Measurements from ENCODE around the gene FOXF1.

The FOXF1 gene

GRCh38 chr16:86510465-86511261 is at the start of gene FOXF1:
Gene FOXF1, plus strand, starts transcription at chr16:86510527. Its CDS starts 43 bp downstream, at chr16:86510570.
- DNase-seq: peak; percentile 5 to 19

DNA sequence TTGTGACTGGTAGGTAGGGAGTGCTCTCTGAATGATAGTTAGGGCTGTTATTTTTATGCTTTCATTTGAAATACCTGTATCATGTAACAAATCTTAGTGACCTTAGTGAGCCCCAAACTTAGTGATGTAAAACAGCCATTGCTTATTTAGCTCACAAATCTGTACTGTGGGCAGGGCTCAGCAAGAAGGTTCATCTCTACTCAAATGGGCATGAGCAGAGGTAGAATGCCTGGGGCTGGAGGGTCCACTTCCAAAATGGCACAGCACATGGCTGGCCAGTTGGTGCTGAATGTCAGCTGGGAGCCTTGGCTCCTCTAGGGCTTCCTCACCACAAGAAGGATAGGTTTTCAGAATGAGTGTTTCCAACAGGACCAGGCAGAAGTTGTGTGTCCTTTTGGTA is 49.3 kb upstream of the FOXF1 start:
- no peak for DNase-seq

GRCh38 chr16:86462334-86463084 is 47.8 kb upstream of the FOXF1 start:
- DNase-seq: no peak

- no peak for DNase-seq
These were observed 46.3 kb upstream of the FOXF1 start for GRCh38 chr16:86464044-86464443.

GRCh38 chr16:86465434-86465833 is 44.9 kb upstream of the FOXF1 start:
- DNase-seq: no peak

DNA sequence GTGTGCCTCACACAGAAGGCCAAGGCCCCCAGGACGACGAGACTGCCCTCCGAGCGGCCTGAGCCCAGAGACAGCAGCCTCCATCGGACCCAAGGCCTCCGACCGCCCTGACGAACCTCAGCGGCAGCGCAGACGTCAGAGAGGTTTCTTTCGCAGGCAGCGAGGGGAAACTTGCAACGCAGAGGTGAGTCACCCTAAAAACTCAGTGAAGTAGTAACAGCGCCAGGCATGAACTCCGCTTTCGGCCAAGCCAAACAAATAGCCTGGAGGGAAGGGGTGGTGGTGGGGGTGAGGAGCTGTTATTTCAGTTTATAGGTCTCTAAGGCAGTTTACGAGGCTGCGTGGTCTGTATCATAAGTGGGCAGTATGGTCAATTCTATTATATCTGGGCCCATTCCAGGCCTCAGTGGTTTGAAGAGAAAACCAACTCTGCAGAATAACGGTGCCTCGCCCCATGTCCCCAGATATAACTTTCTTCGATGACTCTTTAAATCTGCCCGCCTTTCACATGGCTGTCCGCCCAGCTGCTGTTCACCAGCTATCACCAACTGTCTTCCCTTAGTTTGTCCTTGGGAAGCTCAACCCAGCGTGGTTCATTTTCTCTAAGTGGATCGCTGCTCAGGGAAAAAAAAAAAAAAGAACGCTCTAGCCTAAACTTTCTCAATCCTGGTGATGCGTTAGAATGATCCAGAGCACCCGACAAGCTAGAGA is 43.5 kb upstream of the FOXF1 start:
- DNase-seq: no peak

GRCh38 chr16:86467490-86467889 is 42.8 kb upstream of the FOXF1 start:
- DNase-seq: no peak

GRCh38 chr16:86470964-86471363 is 39.4 kb upstream of the FOXF1 start:
- DNase-seq: no peak

DNA sequence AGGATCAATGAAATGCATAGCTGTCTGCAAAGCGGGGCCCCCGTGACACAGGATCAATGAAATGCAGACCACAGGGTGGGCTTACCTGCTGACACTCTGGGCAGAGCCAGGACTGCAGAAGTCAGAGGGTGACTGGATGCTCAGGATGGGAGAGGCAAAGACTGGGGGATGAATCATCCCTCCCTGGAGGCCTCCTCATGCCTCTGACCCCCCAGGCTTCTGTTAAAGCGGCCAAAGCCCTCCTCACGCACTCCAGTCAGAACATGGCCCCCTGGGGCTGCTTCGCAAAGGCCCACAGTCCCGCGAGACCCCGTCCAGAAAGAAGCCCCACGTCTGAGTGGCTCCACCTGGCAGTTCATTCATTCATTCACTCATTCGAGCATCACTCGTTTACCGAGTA is 38.4 kb upstream of the FOXF1 start:
- no peak for DNase-seq

- DNase-seq: no peak
These were observed 38.0 kb upstream of the FOXF1 start for GRCh38 chr16:86472366-86472765.

- no peak for DNase-seq
These were observed 33.3 kb upstream of the FOXF1 start for GRCh38 chr16:86476956-86477534.

DNA sequence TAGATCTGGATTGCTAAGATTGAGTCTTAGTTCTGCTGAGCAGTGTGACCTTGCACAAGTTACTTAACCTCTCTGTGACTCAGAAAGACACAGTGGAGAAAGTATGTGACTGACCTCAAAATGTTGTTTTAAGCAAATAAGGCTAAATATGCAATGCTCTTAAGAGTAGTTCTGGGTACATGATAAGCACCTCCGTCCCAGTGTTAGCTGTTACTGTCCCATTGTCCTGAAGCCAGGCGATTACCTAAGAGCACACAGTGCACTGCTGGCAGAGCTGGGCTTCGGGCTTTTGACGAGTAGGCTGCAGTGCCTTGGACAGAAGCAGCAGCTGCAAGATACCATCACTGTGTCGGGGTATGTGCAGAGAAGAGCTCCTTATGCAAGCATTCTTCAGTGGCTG is 32.7 kb upstream of the FOXF1 start:
- DNase-seq: no peak

DNA sequence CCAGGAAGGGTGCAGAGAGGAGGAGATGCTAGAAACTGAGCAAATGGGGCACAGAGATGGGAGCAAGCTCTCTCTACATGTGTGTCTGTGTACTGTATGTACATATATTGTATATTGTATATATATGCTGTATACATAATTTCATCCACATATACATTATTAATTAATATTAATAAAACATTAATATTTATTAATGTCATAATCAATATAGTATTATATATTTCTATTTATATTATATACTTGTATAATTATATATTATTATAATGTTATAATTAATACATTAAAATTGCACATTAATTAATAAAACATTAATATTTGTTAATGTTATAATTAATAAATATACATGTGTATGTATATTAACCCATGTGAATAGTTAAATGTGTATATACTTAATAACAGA is 31.5 kb upstream of the FOXF1 start:
- no peak for DNase-seq

DNA sequence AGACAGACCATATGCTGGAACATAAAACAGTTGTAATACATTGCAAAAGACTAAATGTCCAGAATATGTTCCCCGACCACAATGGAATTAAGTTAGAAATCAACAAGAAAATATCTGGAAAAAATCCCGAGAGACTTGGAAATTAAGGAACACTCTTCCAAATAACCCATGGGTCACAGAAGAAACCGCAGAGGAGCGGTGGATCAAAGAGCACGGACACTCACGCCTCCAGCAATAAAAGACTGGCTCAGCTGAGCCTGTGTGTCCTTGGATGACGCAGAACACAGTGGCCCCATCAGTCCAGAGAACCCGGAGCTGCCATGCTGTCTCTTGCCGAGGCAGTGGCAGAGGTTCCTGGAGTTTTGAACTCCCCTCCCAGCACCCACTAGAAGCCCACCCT is 30.9 kb upstream of the FOXF1 start:
- DNase-seq: no peak

DNA sequence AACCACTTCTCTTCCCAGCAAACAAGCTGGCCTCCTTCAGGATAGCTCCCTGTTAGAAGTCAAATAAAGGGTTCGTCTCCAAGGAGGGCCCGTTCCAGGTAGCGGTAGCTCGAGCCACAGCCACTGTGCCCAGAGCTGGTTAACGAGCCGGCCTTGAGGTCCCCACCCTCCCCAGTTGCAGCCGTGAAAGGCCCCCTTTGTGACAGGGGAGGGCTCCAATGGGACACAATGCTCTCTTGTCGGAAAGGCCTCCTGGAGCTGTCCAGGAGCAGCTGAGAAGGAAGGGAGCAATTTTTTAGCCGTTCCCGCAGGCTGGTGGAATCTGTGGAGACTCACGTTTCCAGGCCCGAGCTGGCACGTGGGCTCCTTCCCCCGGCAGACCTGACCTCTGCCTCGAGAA is 29.9 kb upstream of the FOXF1 start:
- DNase-seq: no peak

DNA sequence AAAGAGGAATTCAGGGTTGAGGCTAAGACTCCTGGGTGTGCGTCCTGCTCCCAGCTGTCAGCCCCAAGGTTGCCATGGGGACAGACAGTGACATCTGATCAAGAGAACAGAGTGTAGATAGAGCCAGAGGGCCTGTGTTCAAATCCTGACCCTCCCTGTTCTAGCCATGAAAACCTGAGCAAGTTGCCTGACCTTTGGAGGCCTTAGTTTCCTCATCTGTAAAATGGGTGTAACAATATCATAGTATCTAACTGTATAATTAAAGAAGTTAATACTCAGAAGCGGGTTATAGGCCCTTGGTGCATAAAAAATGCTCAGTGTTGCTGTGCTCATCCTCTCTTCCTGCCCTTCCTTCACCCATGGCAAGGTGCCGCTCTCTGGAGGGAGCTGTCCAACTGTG is 28.7 kb upstream of the FOXF1 start:
- no peak for DNase-seq

- no peak for DNase-seq
These were observed 26.1 kb upstream of the FOXF1 start for GRCh38 chr16:86484240-86484639.

GRCh38 chr16:86485746-86486145 is 24.6 kb upstream of the FOXF1 start:
- no peak for DNase-seq

DNA sequence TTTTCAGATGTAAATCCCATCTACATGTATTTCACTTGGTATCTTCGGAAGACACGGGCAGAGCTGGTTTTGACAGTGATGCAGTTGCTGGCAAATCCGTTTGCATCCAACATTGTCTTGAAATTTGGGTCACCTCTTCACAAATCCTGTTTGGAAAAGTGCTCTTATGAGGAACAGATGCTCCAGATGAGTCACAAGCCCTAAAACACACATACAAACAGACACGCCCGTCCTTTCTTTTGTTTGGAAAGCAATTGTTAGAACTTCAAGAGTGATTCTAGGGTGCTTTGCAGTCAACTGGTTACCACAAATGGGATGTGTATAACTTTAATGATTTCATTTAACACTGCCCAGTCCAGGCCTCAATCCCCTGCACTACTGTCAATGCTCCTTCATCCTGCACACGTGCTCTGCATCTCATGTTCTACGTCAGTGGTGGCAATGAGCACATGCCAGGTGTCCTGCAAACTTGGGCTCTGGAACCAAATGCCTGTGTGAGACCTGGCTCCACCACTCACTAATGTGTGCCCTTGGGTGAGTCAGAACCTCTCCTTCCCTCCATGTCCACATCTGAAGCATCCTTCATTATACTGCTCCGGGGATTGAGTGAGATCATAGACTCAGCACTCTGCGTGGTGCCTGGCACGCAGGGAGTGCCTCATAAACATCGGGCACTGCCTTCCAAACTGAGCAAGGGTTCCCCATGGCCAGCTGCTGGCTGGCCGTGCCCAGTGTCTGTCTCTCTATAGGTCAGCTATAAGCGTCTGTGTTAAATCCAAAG is 19.3 kb upstream of the FOXF1 start:
- DNase-seq: no peak

- DNase-seq: no peak
These were observed 18.7 kb upstream of the FOXF1 start for GRCh38 chr16:86491640-86492023.

- no peak for DNase-seq
These were observed 17.9 kb upstream of the FOXF1 start for GRCh38 chr16:86492267-86492960.
